Glomerular visceral epithelial cell (primary cell): Measurements from ENCODE around the gene RXYLT1.
A peak's percentile ranks its signal among the peaks of the same experiment; 100 is the strongest.
"Not testable (repeated sequence)": the region's sequence is repeated elsewhere in the genome, so short reads cannot be mapped to it uniquely, and the experiment has no call there.

ENCODE experiments used
- DNase-seq: peaks from one replicate; pipeline ENCODE4 v3.0.0-alpha.2; 2016; ENCODE audit errors: extremely low spot score

The RXYLT1 gene

DNA sequence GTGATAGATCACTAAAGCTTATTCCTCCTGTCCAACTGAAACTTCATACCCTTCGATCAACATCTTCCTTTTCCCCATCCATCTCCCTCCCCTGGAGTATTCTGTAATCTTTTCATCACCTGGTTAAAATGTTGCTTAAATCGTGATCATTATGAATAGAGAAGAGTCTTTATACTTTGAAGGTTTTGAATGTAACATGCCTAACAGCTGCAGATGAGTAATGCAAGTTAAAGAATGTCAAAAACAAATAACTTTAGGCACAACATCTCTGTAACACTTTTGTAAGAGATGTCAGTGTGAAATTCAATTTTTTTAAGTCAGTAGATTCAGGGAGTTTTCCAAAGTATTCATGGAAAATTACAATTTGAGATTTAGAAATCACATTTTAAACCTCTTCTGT is 25.0 kb downstream of the RXYLT1 start:
- no peak for DNase-seq

GRCh38 chr12:63805704-63806672 is 26.3 kb downstream of the RXYLT1 start:
- no peak for DNase-seq

DNA sequence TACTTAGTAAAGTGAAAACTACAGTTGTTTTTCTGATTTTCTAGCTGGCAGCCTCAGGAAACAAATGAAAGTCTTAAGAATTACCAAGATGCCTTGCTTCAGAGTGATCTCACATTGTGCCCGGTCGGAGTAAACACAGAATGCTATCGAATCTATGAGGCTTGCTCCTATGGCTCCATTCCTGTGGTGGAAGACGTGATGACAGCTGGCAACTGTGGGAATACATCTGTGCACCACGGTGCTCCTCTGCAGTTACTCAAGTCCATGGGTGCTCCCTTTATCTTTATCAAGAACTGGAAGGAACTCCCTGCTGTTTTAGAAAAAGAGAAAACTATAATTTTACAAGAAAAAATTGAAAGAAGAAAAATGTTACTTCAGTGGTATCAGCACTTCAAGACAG is 28.9 kb downstream of the RXYLT1 start:
- no peak for DNase-seq

GRCh38 chr12:63809566-63809965 is 29.9 kb downstream of the RXYLT1 start:
- no peak for DNase-seq

- no peak for DNase-seq
Measured at GRCh38 chr12:63811334-63811733, 31.6 kb downstream of the RXYLT1 start.

GRCh38 chr12:63811755-63812154 is 32.0 kb downstream of the RXYLT1 start:
- DNase-seq = no peak

GRCh38 chr12:63814146-63814772 is 34.5 kb downstream of the RXYLT1 start:
- DNase-seq = no peak

- DNase-seq = no peak
Measured at GRCh38 chr12:63815482-63815852, 35.8 kb downstream of the RXYLT1 start.

GRCh38 chr12:63816031-63816430 is 36.3 kb downstream of the RXYLT1 start:
- DNase-seq = no peak

- no peak for DNase-seq
Measured at GRCh38 chr12:63820427-63820826, 40.7 kb downstream of the RXYLT1 start.

DNA sequence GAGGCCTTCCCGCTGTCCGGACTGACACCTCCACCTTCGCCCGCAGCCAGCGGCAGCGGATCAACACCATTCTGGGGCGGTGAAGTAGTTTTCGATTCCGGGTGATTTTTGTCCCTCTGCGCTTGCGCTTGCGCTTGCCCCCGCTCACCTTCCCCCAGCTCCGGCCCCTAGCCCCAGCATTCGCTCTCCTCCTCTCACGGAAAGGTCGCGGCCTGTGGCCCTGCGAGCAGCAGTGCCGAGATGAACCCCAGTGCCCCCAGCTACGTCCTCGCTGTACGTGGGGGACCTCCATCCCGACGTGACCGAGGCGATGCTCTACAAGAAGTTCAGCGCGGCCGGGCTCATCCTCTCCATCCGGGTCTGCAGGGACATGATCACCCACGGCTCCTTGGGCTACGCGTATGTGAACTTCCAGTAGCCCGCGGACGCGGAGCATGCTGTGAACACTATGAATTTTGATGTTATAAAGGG is 42.1 kb downstream of the RXYLT1 start:
- no peak for DNase-seq

DNA sequence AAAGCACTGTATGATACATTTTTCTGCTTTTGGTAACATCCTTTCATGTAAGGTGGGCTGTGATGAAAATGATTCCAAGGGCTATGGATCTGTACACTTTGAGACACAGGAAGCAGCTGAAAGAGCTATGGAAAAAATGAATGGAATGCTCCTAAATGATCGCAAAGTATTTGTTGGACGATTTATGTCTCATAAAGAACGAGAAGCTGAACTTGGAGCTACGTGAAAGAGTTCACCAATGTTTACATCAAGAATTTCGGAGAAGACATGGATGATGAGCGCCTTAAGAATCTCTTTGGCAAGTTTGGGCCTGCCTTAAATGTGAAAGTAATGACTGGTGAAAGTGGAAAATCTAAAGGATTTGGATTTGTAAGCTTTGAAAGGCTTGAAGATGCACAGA is 42.6 kb downstream of the RXYLT1 start:
- DNase-seq = peak; percentile 18

DNA sequence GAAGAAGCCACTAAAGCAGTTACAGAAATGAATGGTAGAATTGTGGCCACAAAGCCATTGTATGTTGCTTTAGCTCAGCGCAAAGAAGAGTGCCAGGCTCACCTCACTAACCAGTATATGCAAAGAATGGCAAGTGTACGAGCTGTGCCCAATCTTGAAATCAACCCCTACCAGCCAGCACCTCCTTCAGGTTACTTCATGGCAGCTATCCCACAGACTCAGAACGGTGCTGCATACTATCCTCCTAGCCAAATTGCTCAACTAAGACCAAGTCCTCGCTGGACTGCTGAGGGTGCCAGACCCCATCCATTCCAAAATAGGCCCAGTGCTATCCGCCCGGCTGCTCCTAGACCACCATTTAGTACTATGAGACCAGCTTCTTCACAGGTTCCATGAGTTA is 43.3 kb downstream of the RXYLT1 start:
- DNase-seq = no peak

- DNase-seq = peak; percentile 52
Measured at GRCh38 chr12:63826006-63826585, 46.4 kb downstream of the RXYLT1 start.

GRCh38 chr12:63828867-63829266 is 49.2 kb downstream of the RXYLT1 start:
- DNase-seq = no peak

DNA sequence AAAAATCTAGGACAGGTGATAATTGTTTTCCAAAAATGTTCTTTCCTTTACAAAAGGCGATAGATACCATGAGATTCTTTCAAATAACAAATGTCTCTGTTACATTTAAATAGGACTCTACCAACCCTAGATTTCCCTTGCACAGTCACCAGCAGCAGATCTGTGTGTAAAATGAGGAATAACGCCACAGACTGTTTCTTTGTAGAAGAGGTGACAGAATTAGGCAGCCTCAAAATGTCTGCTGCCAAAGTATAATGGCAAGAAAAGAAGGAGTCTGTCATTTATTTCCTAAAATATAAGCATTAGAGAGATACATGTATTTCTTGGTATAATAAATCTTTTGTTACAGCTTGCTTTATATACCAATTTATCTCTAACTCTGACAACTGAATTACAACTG is 56.3 kb downstream of the RXYLT1 start:
- DNase-seq = no peak

DNA sequence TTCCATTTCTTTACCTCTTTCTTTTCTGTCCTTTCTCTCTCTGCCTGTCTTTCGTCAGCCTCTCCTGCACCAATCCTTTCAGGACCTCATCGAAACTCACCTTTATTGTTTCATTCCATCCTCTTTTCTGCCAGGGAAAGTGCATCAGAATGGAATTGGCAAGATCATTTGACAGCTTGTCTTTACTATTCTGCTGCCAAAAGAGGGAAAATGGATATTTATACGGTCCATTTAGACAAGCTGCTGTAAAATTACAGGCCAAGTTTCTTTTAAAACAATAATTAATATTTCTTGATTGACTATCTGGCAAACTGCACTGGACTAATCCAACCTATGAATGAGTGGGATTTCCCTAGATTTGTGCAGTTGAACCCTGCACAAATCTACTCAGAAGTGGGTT is 57.2 kb downstream of the RXYLT1 start:
- DNase-seq = no peak

- DNase-seq = no peak
Measured at GRCh38 chr12:63838411-63838810, 58.7 kb downstream of the RXYLT1 start.

GRCh38 chr12:63841011-63841410 is 61.3 kb downstream of the RXYLT1 start:
- DNase-seq = no peak

GRCh38 chr12:63841571-63841970 is 61.9 kb downstream of the RXYLT1 start:
- no peak for DNase-seq

DNA sequence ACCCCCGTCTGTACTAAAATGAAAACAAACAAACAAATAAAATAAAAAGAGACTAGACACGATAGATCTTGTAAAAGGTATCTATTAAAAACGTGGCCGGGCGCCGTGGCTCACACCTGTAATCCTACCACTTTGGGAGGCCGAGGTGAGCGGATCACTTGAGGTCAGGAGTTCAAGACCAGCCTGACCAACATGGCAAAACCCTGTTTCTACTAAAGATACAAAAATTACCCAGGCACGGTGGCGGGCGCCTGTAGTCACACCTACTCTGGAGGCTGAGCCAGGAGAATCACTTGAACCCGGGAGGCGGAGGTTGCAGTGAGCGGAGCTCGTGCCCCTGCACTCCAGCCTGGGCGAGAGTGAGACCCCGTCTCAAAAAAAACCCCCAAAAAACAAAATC is 63.0 kb downstream of the RXYLT1 start:
- not testable (repeated sequence) for DNase-seq

DNA sequence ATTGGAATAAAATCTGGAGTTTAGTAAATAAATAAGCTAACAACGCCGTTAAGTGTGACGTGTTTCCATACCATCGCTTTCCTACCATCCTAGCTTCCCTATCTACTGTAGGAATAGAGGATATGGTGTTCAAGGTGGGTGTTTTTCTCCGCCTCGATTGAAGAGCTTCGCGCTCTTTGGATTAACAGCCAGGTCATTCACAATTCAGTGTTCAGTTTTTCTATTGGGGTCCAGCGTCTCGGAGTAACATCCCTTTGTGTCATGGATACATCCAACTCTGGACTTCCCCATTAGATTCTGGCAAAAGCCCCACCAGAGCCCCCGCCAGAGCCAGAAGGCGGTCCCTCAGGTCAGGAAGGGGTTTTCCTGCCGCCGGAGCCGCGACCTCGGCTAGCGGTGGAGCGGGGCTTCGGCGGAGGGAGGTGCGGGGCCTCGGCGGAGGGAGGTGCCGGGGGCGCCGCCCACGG is 63.6 kb downstream of the RXYLT1 start:
- DNase-seq = no peak
